Activated T-helper 2 cell treated with anti-CD3 and anti-CD28 coated beads, Interferon-gamma antibody, Interleukin-2, Interleukin-4, amounts not matched to agents 10 μg/mL and 5 μg/mL and 100 μg/mL, durations not matched to agents 14 hours and 24 hours and 36 hours (primary cell): ENCODE data around the gene S100A5. TPM values are rescaled to one million over a fixed set of nuclear protein-coding genes. Genes with fewer than 3 reads are reported as not detected.

ENCODE experiments used
- DNase-seq: peaks from one replicate; pipeline ENCODE4 v3.0.0; 2021; ENCODE audit warnings: low spot score
- H3K27ac Mint-ChIP-seq: one replicate; pipeline ENCODE4 v1.8.0; 2021; ENCODE audit warnings: mixed read lengths
- H3K27me3 Mint-ChIP-seq: one replicate; pipeline ENCODE4 v1.8.0; 2021; ENCODE audit warnings: low read depth, mixed read lengths
- H3K36me3 Mint-ChIP-seq: one replicate; pipeline ENCODE4 v1.8.0; 2021; ENCODE audit warnings: low read depth, mixed read lengths
- H3K4me1 Mint-ChIP-seq: one replicate; pipeline ENCODE4 v1.8.0; 2021; ENCODE audit warnings: low read depth, mixed read lengths
- H3K4me3 Mint-ChIP-seq: one replicate; pipeline ENCODE4 v1.8.0; 2021; ENCODE audit warnings: low read depth, mild to moderate bottlenecking, moderate library complexity, mixed read lengths
- H3K9me3 Mint-ChIP-seq: one replicate; pipeline ENCODE4 v1.8.0; 2021; ENCODE audit warnings: mixed read lengths
- intact Hi-C: fragments of 100-400 bp; cut with micrococcal nuclease; formaldehyde crosslinking; loops from one replicate; pipeline ENCODE4 v1.15.1; 2023
- total RNA-seq: library from RNA; stranded (reverse); gene quantifications from 2 replicates; pipeline ENCODE4 v1.2.3, GENCODE V29; 2022

The S100A5 gene
- total RNA-seq, 1 donor from 2014 or later, result 2.4 TPM

DNA sequence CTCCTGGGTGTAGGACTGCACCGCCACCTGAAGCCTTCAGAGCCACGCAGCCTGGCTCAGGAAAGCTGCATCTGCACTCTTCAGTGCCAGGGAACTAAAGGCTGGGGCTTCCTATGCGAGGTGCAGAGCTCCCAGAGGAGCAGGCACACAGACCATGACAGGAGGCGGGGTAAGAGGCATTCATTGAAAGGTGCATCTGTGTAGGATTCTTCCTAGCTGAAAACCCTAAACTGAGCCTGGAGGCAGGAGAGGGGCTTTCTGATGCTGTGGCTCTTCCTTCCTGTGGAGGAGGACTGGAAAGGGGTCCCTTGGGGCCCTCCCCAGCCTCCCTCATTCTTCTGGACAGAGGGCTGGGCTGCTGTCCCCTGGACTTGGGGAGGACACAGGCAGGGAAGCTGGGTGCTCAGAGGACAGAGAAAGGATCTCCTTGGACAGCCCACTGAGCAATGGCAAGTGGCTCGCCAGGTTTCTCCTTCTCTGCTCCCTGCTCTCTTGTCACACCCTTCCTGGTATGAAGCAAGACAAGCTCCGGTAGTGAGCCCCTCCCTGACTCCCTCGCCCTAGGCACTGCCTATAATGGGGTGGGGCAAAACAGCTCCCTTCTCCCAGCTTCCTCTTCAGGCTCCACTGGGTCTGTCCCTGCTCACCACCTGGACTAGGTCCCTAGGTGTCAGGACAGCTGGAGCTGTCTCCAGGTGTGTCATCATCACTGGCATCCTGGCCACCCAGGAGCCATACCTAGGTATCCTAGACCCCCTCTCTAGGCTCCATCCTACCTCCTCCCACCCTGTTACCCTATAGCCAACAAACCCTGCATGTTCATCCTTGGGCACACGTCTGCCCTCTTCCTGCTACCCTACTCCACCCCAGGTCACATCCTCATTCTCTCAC lies 25.0 kb downstream of the S100A5 start:
- intact Hi-C loops, result no loop called here
- H3K36me3 Mint-ChIP-seq, result no peaks in the 10 kb centered on the region
- H3K27ac Mint-ChIP-seq, result no peak overlapping the region
- no peaks in the 10 kb centered on the region for H3K9me3 Mint-ChIP-seq
- no peak for DNase-seq
- H3K4me3 Mint-ChIP-seq, result no peak overlapping the region
- H3K4me1 Mint-ChIP-seq, result peaks cover 17% of the 10 kb centered on the region
- H3K27me3 Mint-ChIP-seq, result no peaks in the 10 kb centered on the region

DNA sequence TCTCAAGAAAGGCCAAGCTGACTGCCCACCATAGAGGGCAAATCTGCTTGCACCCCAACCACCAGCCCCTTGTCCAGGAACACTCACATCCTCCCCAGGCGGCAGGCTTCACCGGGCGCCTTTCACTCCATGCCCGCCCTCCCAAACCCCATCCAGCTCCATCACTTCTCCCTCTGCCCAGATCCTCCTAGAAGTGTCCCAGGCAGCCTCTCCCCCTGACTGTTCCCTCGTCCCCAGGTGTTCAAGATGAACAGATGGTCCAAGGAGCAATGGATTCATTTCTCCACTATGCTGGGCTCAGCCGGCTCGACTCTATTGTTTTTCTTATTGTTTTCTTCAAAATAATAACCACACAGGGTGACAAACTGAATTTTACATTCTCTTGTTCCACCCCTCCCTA lies 27.1 kb downstream of the S100A5 start:
- peak overlapping the region; percentile 24 for H3K27ac Mint-ChIP-seq
- no peak for DNase-seq
- H3K4me1 Mint-ChIP-seq, result peaks cover 17% of the 10 kb centered on the region
- no peaks in the 10 kb centered on the region for H3K9me3 Mint-ChIP-seq
- intact Hi-C loops, result loop anchor here (2.0 to 5.0 kb wide), 2 partner anchors 19 to 159 kb away; partner anchors contain the start of gene ILF2
- H3K27me3 Mint-ChIP-seq, result no peaks in the 10 kb centered on the region
- no peaks in the 10 kb centered on the region for H3K36me3 Mint-ChIP-seq
- no peak overlapping the region for H3K4me3 Mint-ChIP-seq

- no peak overlapping the region for H3K4me3 Mint-ChIP-seq
- H3K27me3 Mint-ChIP-seq, result no peaks in the 10 kb centered on the region
- H3K9me3 Mint-ChIP-seq, result no peaks in the 10 kb centered on the region
- peaks cover 14% of the 10 kb centered on the region for H3K4me1 Mint-ChIP-seq
- no peaks in the 10 kb centered on the region for H3K36me3 Mint-ChIP-seq
- H3K27ac Mint-ChIP-seq, result no peak overlapping the region
- intact Hi-C loops, result loop anchor here (2.0 to 5.0 kb wide), 2 partner anchors 20 to 159 kb away; partner anchors contain the start of gene ILF2
- no peak for DNase-seq
Observed at GRCh38 chr1:153513023-153513422, 27.7 kb downstream of the S100A5 start.

DNA sequence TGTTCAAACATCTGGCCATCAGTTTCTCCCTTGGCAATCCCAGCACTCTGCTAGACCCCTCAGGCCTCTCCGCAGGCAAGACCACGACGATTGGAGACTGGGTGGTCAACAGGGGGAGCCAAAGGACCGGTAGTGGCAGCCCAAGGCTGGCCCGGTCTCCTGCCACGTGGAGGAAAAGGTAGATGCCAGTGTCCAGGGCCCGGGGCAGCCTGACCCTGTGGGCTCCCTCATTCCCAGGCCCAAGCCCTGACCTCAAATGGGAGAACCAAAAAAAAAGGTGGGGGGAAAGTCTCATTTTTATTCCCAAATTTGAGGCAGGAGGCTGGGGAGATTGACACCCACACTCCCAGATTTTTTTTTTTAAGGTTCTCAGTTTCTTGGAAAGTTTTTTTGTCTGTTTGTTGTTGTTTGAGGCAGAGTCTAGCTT lies 29.7 kb downstream of the S100A5 start:
- Mint-ChIP-seq H3K4me1 (peaks cover 11% of the 10 kb centered on the region), H3K9me3 (no peaks in the 10 kb centered on the region), H3K27me3 (no peaks in the 10 kb centered on the region), H3K4me3 (no peak overlapping the region), H3K36me3 (no peaks in the 10 kb centered on the region), H3K27ac (peak overlapping the region; percentile 56)
- peak; percentile 64 for DNase-seq
- intact Hi-C loops, result loop anchor here (1.0 to 5.0 kb wide), 4 partner anchors 57 to 238 kb away; partner anchors contain the start of gene ILF2

- Mint-ChIP-seq H3K36me3 (no peaks in the 10 kb centered on the region), H3K27ac (no peak overlapping the region), H3K4me3 (no peak overlapping the region), H3K27me3 (no peaks in the 10 kb centered on the region), H3K9me3 (no peaks in the 10 kb centered on the region), H3K4me1 (peaks cover 11% of the 10 kb centered on the region)
- intact Hi-C loops, result loop anchor here (2.0 to 5.0 kb wide), 2 partner anchors 162 to 239 kb away; partner anchors contain the start of gene ILF2
- peak; percentile 58 for DNase-seq
Observed at GRCh38 chr1:153509729-153510354, 30.9 kb downstream of the S100A5 start.

DNA sequence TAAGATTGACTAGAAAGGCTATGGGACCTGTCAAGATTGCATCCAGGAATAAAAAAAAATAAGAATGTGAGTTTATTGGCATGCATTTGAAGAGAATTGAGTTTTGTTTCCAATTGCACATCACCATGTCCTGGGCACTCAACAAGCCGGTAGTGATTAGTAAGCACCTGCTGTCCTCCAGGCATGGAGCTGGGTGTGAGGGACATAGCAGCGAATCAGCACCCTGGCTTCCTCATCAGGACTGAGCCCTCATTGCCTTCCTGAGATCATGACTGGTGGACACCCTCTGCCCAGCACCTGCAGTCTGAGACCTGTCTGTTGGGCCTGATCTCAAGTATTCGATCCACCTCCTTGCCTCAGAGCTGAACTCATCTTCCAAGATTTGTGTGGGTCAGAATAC lies 31.7 kb downstream of the S100A5 start:
- Mint-ChIP-seq H3K4me3 (no peak overlapping the region), H3K27me3 (no peaks in the 10 kb centered on the region), H3K27ac (no peak overlapping the region), H3K4me1 (peaks cover 12% of the 10 kb centered on the region), H3K9me3 (no peaks in the 10 kb centered on the region), H3K36me3 (no peaks in the 10 kb centered on the region)
- no peak for DNase-seq
- intact Hi-C loops, result no loop called here

DNA sequence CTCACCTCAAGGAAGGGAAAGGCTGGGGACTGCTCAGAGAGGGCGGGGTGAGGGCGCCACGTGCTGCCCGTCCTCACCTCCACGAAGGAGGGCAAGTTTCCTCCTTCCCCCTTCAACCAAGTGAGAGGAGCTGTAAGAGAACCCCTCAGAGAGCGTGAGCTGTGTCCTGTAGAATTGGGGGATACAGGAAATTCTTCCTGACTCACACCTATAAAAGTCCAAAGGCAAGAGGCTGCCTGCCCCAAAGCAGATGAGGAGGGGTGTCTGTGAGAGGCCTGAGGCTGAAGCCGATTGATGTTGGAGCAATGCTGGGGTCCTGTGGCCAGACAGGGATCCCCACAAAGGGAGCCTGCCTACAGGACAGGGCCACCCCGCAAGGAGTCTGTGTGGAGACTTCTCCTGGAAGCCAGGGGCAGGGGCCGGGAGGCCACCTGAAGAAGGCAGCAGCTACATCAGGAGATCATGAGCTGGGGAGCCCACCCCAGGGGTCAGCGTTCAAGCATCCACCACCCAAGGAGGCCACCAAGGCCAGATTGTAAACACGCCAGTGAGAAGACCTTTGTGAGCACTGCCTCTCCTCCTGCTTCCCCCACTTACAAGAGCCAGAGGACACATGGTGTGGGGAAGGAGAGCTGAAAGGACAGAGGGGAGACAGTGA lies 32.7 kb downstream of the S100A5 start:
- Mint-ChIP-seq H3K4me1 (peaks cover 9% of the 10 kb centered on the region), H3K27ac (no peak overlapping the region), H3K9me3 (no peaks in the 10 kb centered on the region), H3K27me3 (no peaks in the 10 kb centered on the region), H3K36me3 (no peaks in the 10 kb centered on the region), H3K4me3 (no peak overlapping the region)
- no peak for DNase-seq
- intact Hi-C loops, result no loop called here

- no peaks in the 10 kb centered on the region for H3K36me3 Mint-ChIP-seq
- H3K9me3 Mint-ChIP-seq, result no peaks in the 10 kb centered on the region
- peaks cover 9% of the 10 kb centered on the region for H3K4me1 Mint-ChIP-seq
- H3K27ac Mint-ChIP-seq, result no peak overlapping the region
- intact Hi-C loops, result no loop called here
- H3K4me3 Mint-ChIP-seq, result no peak overlapping the region
- peaks cover 2% of the 10 kb centered on the region for H3K27me3 Mint-ChIP-seq
- DNase-seq, result no peak
Observed at GRCh38 chr1:153506831-153507413, 33.8 kb downstream of the S100A5 start.

DNA sequence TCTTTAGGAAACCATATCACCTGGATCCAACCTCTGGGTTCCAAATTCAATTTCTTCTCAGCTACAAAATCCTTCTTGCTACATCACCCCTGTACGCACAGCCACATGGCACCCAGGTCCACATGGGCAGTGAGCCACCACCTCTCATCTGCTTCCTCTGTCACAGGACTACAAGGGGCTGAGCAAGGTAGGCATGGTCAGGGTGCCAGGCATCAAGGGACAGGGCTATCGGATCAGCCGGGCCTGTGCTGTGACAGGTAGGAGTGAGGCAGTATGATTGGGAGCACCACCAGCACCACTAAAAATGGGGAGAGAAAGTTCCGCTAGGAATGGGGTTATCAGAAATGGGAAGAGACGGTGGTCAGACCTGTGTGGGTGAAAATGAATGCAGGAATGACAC lies 34.3 kb downstream of the S100A5 start:
- no peak for DNase-seq
- intact Hi-C loops, result no loop called here
- Mint-ChIP-seq H3K4me3 (no peak overlapping the region), H3K27ac (no peak overlapping the region), H3K36me3 (no peaks in the 10 kb centered on the region), H3K9me3 (no peaks in the 10 kb centered on the region), H3K27me3 (peaks cover 2% of the 10 kb centered on the region), H3K4me1 (peaks cover 8% of the 10 kb centered on the region)

DNA sequence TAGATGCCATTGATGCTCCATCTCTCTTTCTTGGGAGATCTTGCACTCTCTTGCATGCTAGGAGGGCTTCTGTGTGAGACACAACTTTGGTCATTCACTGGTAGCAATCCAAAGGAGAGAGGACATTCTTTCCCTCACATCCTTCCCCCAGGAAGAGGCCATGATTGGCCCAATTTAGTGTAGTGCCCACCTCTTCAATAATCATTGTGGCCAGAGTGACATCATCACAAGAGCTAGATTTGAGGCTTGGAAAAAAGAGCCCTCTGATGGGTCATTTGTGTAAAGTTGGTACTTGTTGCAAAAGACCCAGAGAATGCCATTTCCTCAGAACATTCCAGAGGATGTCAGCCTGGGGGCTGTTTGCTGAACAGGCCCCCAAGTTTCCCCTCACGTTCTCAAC lies 35.2 kb downstream of the S100A5 start:
- Mint-ChIP-seq H3K36me3 (no peaks in the 10 kb centered on the region), H3K9me3 (no peaks in the 10 kb centered on the region), H3K27ac (no peak overlapping the region), H3K4me1 (peaks cover 2% of the 10 kb centered on the region), H3K27me3 (peaks cover 7% of the 10 kb centered on the region), H3K4me3 (no peak overlapping the region)
- no peak for DNase-seq
- intact Hi-C loops, result no loop called here

DNA sequence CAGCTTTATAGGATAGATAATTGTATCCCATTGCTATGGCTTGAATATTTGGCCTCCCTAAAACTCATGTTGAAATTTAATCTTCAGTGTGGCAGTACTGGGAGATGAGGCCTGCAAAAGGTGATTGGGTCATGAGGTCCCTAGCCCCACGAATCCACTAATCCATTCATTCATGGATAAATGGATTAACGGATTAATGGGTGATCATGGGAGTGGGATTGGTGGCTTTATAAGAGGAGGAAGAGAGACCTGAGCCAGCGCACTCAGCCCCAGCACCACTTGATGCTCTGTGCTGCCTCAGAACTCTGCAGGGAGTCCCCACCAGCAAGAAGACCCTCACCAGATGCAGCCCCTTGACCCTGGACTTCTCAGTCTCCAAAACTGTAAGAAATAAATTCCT lies 37.0 kb downstream of the S100A5 start:
- Mint-ChIP-seq H3K27me3 (peaks cover 19% of the 10 kb centered on the region), H3K9me3 (no peaks in the 10 kb centered on the region), H3K36me3 (no peaks in the 10 kb centered on the region), H3K27ac (no peak overlapping the region), H3K4me1 (peaks cover 2% of the 10 kb centered on the region), H3K4me3 (no peak overlapping the region)
- intact Hi-C loops, result no loop called here
- no peak for DNase-seq

DNA sequence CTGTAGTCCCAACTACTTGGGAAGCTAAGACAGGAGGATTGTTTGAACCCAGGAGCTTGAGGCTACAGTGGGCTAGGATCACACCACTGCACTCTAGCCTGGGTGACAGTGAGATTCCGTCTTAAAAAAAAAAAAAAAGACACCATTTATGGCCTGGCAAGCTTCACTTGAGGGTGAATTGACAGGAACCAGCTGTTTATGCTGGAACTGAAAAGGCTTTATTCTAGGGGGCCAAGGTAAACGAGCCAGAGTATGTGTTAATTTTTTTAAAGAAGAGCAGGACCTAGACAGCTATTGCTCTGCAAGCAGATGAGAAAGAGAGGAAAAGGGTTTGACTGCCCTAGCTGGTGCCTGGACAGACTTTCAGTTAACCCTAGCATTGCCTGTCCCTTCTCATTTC lies 42.0 kb downstream of the S100A5 start:
- no peak for DNase-seq
- H3K4me3 Mint-ChIP-seq, result no peak overlapping the region
- H3K4me1 Mint-ChIP-seq, result no peaks in the 10 kb centered on the region
- intact Hi-C loops, result no loop called here
- H3K27me3 Mint-ChIP-seq, result peaks cover 40% of the 10 kb centered on the region
- H3K36me3 Mint-ChIP-seq, result no peaks in the 10 kb centered on the region
- H3K9me3 Mint-ChIP-seq, result no peaks in the 10 kb centered on the region
- no peak overlapping the region for H3K27ac Mint-ChIP-seq
